Activated T-helper 2 cell treated with anti-CD3 and anti-CD28 coated beads, Interferon-gamma antibody, Interleukin-2, Interleukin-4, amounts not matched to agents 10 μg/mL and 5 μg/mL and 100 μg/mL, durations not matched to agents 14 hours and 24 hours and 36 hours (primary cell): ENCODE data around the gene VCPKMT. TPM values are rescaled to one million over a fixed set of nuclear protein-coding genes. Genes with fewer than 3 reads are reported as not detected.

Experiments used
- DNase-seq: peaks from one replicate; pipeline ENCODE4 v3.0.0; 2021; ENCODE audit warnings: low spot score
- H3K27ac Mint-ChIP-seq: one replicate; pipeline ENCODE4 v1.8.0; 2021; ENCODE audit warnings: mixed read lengths
- H3K27me3 Mint-ChIP-seq: one replicate; pipeline ENCODE4 v1.8.0; 2021; ENCODE audit warnings: low read depth, mixed read lengths
- H3K36me3 Mint-ChIP-seq: one replicate; pipeline ENCODE4 v1.8.0; 2021; ENCODE audit warnings: low read depth, mixed read lengths
- H3K4me1 Mint-ChIP-seq: one replicate; pipeline ENCODE4 v1.8.0; 2021; ENCODE audit warnings: low read depth, mixed read lengths
- H3K4me3 Mint-ChIP-seq: one replicate; pipeline ENCODE4 v1.8.0; 2021; ENCODE audit warnings: low read depth, mild to moderate bottlenecking, moderate library complexity, mixed read lengths
- H3K9me3 Mint-ChIP-seq: one replicate; pipeline ENCODE4 v1.8.0; 2021; ENCODE audit warnings: mixed read lengths
- intact Hi-C: fragments of 100-400 bp; cut with micrococcal nuclease; formaldehyde crosslinking; loops from one replicate; pipeline ENCODE4 v1.15.1; 2023
- total RNA-seq: library from RNA; stranded (reverse); gene quantifications from 2 replicates; pipeline ENCODE4 v1.2.3, GENCODE V29; 2022

The VCPKMT gene
- total RNA-seq, 1 donor from 2014 or later: 9.7 TPM

DNA sequence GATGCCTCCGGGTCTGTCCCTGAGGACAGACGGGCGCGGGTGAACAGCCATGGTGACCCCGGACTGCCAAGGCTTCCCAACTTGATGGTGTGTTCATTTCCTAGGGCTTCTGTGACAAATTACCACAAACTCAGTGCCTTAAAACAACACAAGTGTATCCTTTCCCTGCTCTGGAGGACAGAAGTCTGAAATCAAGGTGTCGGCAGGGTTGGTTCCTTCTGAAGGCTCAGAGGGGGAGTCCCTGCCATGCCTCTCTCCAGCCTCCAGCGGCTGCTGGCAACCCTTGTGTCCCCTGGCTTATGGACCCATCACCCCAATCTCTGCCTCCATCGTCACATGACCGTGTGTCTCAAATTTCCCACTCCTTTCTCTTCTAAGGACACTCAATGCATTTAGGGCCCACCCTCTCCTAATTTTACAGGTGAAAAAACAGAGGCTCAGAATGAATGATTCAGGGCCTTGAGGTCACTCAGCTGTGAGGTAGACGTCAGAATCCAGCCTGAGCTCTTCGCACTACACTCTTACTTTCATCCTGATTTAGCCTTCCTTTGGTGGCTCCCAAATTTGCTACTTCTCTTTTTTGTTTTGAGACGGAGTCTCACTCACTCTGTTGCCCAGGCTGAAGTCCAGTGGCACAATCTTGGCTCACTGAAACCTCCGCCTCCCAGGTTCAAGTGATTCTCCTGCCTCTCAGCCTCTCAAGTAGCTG lies 45.4 kb downstream of the VCPKMT start:
- intact Hi-C loops: no loop called here
- no peak for DNase-seq
- peaks cover 12% of the 10 kb centered on the region for H3K36me3 Mint-ChIP-seq
- H3K4me1 Mint-ChIP-seq: peaks cover 44% of the 10 kb centered on the region
- H3K27ac Mint-ChIP-seq: no peak overlapping the region
- no peaks in the 10 kb centered on the region for H3K27me3 Mint-ChIP-seq
- H3K4me3 Mint-ChIP-seq: no peak overlapping the region
- no peaks in the 10 kb centered on the region for H3K9me3 Mint-ChIP-seq

DNA sequence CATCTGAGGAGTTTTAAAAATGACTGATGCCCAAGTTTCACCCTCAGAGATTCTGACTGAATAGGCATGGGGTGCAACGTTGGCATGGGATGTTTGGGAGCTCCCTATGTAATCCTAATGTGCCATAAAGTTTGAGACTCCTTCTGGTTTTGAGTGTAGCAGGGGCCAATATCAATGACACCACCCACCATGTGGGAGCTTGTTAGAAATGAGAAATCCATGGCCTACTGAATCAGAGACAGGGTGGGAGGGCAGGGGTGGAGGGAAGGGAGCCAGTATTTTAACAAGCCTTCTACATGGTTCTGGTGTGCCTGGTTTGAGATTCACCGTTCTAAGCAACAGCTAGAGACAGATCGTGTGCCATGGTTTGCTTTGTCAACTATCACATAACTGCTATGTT lies 46.1 kb downstream of the VCPKMT start:
- H3K9me3 Mint-ChIP-seq: no peaks in the 10 kb centered on the region
- intact Hi-C loops: no loop called here
- DNase-seq: no peak
- H3K36me3 Mint-ChIP-seq: peaks cover 10% of the 10 kb centered on the region
- H3K27me3 Mint-ChIP-seq: no peaks in the 10 kb centered on the region
- no peak overlapping the region for H3K4me3 Mint-ChIP-seq
- peaks cover 50% of the 10 kb centered on the region for H3K4me1 Mint-ChIP-seq
- no peak overlapping the region for H3K27ac Mint-ChIP-seq

DNA sequence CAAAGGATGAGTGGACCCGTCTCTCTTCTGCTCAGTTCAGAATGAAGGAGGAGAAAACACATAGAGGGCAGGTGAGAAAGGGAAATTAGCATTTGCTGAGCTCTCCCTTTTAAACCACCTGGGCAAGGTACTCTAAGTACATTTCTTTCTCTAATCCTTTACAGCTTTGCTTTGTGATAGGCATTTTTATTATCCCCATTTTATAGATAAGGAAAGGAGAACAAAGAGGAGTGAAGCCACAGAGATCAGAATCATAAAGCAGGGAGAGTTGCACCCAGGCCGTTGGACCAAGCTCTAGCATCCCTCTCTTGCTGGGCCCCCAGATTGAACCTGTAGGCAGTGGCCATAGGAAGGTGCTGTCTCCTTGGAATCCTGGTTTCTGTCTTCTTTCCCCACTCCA lies 47.0 kb downstream of the VCPKMT start:
- Mint-ChIP-seq H3K4me3 (no peak overlapping the region), H3K9me3 (no peaks in the 10 kb centered on the region), H3K4me1 (peaks cover 53% of the 10 kb centered on the region), H3K36me3 (peaks cover 6% of the 10 kb centered on the region), H3K27ac (no peak overlapping the region), H3K27me3 (no peaks in the 10 kb centered on the region)
- intact Hi-C loops: no loop called here
- no peak for DNase-seq

DNA sequence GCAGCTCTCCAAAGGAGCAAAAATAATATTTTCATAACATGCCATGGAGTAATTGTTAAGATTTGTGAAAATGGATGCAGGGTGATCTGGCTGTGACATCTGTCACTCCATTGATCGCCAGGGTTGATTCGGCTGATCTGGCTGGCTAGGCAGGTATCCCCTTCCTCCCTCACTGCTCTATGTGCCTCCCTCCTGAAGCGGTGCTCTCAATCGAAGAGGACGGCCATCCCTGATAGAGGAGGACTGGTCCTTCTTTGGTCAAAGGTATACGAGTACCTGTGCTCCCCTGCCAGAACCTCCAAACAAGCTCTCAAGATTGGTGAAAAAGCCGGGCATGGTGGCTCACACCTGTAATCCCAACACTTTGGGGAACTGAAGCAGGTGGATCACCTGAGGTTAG lies 47.9 kb downstream of the VCPKMT start:
- Mint-ChIP-seq H3K9me3 (no peaks in the 10 kb centered on the region), H3K27me3 (no peaks in the 10 kb centered on the region), H3K4me3 (no peak overlapping the region), H3K27ac (no peak overlapping the region), H3K4me1 (peaks cover 61% of the 10 kb centered on the region), H3K36me3 (peaks cover 6% of the 10 kb centered on the region)
- DNase-seq: no peak
- intact Hi-C loops: no loop called here

DNA sequence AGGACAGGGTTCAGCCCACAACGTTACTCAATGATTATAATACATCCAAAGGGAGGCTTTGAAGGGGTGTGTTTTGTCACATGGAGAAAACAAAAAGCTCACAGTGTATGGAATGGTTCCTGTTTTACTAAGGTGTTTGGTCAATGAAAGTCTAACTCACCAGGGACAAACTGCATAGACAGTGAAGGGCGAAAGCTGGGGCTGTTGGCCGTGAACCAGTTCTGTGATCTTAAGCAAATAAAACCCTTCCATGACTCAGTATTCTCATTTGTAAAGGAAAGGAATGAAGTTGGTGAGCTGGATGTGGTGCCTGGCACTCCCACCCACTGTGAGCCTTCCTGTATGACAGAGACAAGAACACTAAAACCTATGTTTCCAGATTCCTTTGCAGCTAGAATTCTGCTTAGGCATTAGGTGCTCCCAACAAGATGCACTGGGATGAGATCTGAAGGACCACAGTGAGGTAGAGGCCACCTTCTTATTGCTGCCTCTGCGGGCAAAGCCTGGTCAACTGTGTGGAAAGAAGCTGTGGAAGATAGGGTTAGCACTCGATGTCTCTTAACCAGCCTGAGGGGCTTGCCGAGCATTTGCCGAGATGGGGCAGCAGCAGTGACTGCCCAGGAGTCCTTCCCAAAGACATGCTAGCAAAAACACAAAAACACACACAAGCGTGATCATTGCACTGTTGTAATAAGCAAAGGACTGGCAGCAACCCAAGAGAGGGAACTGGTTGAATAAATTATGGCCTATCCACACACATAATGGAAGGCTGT lies 48.5 kb downstream of the VCPKMT start:
- DNase-seq: no peak
- Mint-ChIP-seq H3K4me3 (no peak overlapping the region), H3K27me3 (no peaks in the 10 kb centered on the region), H3K27ac (no peak overlapping the region), H3K9me3 (no peaks in the 10 kb centered on the region), H3K36me3 (peaks cover 4% of the 10 kb centered on the region), H3K4me1 (peaks cover 65% of the 10 kb centered on the region)
- intact Hi-C loops: no loop called here

DNA sequence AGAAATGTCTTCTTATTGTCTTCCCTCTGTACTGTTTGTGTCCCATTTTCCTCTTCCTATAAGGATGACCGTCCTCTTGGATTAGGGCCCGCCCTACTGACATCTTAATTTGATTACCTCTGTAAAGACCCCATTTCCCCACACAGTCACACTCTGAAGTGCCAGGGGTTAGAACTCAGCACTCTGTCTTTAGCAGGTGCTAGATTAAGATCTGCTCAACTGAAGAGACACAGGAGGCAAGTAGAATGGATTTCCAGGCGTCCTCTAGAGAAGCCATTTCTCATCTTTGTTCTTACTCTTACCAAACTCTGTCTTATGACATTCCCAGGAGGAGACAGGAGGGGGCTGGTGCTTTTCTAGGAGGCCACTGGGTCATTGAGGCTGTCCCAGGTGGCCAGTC lies 50.8 kb downstream of the VCPKMT start:
- H3K9me3 Mint-ChIP-seq: no peaks in the 10 kb centered on the region
- DNase-seq: no peak
- peaks cover 79% of the 10 kb centered on the region for H3K4me1 Mint-ChIP-seq
- peak overlapping the region; percentile 91 for H3K27ac Mint-ChIP-seq
- H3K27me3 Mint-ChIP-seq: no peaks in the 10 kb centered on the region
- intact Hi-C loops: loop anchor here (1.0 to 2.0 kb wide), 6 partner anchors 18 to 200 kb away; no protein-coding TSS in a partner anchor
- H3K4me3 Mint-ChIP-seq: peak overlapping the region; percentile 39
- H3K36me3 Mint-ChIP-seq: peaks cover 8% of the 10 kb centered on the region

DNA sequence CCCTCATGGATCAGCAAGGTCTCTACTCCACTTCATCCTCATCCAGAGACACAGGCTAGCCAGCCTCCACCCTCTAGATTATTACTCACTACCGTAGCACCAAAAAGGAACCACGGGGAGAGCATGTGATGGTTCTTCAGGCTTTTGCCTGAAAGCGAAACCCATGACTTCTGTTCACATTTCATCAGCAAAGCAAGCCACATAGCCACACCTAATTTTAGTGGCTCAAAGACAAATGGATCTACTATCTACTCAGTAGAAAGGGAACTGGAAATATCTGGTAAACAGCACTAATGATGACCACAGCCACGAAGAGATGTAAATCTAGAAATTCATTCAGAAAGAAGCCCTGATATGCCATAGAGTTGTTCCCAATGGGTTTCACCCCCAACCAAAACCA lies 51.4 kb downstream of the VCPKMT start:
- intact Hi-C loops: loop anchor here (1.0 to 2.0 kb wide), 6 partner anchors 18 to 200 kb away; no protein-coding TSS in a partner anchor
- H3K9me3 Mint-ChIP-seq: no peaks in the 10 kb centered on the region
- H3K27me3 Mint-ChIP-seq: no peaks in the 10 kb centered on the region
- DNase-seq: peak; percentile 71
- peaks cover 8% of the 10 kb centered on the region for H3K36me3 Mint-ChIP-seq
- H3K27ac Mint-ChIP-seq: peak overlapping the region; percentile 91
- peaks cover 79% of the 10 kb centered on the region for H3K4me1 Mint-ChIP-seq
- peak overlapping the region; percentile 10 for H3K4me3 Mint-ChIP-seq

- no peaks in the 10 kb centered on the region for H3K9me3 Mint-ChIP-seq
- H3K4me3 Mint-ChIP-seq: no peak overlapping the region
- H3K27ac Mint-ChIP-seq: no peak overlapping the region
- no peaks in the 10 kb centered on the region for H3K27me3 Mint-ChIP-seq
- peaks cover 11% of the 10 kb centered on the region for H3K36me3 Mint-ChIP-seq
- DNase-seq: no peak
- intact Hi-C loops: loop anchor here (2.0 kb wide), 1 partner anchor 41 kb away; no protein-coding TSS in a partner anchor
- H3K4me1 Mint-ChIP-seq: peaks cover 86% of the 10 kb centered on the region
These were observed 52.4 kb downstream of the VCPKMT start for GRCh38 chr14:50063876-50064420.

DNA sequence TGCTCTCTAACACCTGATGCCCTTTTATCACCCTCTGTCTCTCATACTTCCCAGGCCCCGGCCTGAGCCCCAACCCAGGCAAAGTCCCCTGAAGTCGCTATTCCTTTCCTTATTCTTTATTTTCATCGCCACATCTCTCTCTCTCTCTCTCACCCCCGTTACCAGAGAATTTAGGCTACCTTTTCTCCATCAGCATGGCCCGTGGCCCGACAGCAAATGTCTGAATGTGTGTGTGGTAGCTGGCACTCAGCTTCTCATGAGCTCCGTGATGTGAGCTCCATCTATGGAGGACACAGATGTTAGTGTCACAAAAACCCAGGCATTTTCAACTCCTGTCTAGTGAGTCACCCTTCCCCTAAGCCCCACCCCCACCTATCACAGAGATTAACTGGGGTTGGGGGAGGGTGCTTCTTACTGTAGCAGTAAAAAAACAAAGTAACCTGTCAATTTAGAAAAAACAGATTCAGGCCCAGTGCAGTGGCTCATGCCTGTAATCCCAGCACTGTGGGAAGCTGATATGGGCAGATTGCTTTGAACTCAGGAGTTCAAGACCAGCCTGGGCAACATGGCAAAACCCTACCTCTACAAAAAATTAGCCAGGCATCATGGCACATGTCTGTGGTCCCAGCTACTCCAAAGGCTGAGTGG lies 53.8 kb downstream of the VCPKMT start:
- Mint-ChIP-seq H3K4me1 (peaks cover 86% of the 10 kb centered on the region), H3K9me3 (no peaks in the 10 kb centered on the region), H3K27me3 (no peaks in the 10 kb centered on the region), H3K4me3 (peak overlapping the region; percentile 97), H3K27ac (peak overlapping the region; percentile 100), H3K36me3 (peaks cover 7% of the 10 kb centered on the region)
- DNase-seq: peak; percentile 78
- intact Hi-C loops: loop anchor here (1.0 kb wide), 1 partner anchor 294 kb away; the partner anchor contains the start of gene KLHDC2

- intact Hi-C loops: loop anchor here (1.0 to 2.0 kb wide), 5 partner anchors 17 to 294 kb away; partner anchors contain the start of genes ARF6 and KLHDC2
- Mint-ChIP-seq H3K9me3 (no peaks in the 10 kb centered on the region), H3K4me1 (peaks cover 86% of the 10 kb centered on the region), H3K4me3 (peak overlapping the region; percentile 97), H3K27ac (peak overlapping the region; percentile 100), H3K36me3 (peaks cover 7% of the 10 kb centered on the region), H3K27me3 (no peaks in the 10 kb centered on the region)
- peak; percentile 70 for DNase-seq
These were observed 54.5 kb downstream of the VCPKMT start for GRCh38 chr14:50061664-50062437.

DNA sequence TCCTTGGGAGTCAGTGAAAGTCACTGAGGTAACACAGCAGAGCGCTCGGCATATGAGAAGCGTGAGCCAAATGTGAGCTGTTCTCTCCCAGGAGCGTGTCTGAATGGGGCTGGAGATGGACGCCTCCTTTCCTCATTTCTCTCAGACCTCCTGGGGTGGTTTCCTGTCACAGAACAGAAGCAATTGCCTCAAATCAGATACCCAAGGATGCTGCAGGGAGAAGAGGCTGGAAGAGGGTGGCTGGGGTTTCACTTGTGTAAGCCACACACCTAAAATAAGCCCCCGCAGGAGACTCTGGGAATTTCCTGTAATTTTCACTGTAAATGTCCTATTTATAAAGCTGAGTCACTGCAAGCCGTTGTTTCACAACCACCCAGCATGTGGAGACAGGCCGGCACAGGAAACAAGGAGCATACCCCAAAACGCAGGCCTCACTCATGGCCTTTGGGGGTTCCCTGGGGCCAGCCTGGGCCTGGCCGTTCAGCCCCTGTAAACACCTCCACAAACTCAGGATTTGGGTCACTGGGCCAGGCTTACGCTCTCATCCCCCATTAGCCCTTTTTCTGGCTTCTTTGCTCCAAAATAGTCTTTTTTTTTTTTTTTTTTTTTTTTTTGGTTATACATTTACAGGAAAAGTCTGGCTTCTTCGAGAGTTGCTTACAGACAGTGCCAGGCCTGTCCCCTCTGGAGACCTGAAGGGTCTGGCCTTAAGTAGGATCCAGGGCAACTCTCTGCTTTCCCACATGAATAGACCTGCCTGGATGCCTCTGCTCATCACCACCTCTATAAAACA lies 55.3 kb downstream of the VCPKMT start:
- Mint-ChIP-seq H3K4me1 (peaks cover 83% of the 10 kb centered on the region), H3K27ac (peak overlapping the region; percentile 100), H3K27me3 (no peaks in the 10 kb centered on the region), H3K36me3 (peaks cover 7% of the 10 kb centered on the region), H3K4me3 (peak overlapping the region; percentile 97), H3K9me3 (no peaks in the 10 kb centered on the region)
- intact Hi-C loops: loop anchor here (1.0 to 2.0 kb wide), 4 partner anchors 16 to 168 kb away; partner anchors contain the start of gene ARF6
- DNase-seq: no peak
